ENCODE measurements around the gene SBNO2. TPM values are rescaled to one million over a fixed set of nuclear protein-coding genes. Genes with fewer than 3 reads are reported as not detected.

SBNO2 gene
- polyA plus RNA-seq, 1 of the 3 experiments (the other 2 are of a cell fraction) = 18.3 TPM

DNA sequence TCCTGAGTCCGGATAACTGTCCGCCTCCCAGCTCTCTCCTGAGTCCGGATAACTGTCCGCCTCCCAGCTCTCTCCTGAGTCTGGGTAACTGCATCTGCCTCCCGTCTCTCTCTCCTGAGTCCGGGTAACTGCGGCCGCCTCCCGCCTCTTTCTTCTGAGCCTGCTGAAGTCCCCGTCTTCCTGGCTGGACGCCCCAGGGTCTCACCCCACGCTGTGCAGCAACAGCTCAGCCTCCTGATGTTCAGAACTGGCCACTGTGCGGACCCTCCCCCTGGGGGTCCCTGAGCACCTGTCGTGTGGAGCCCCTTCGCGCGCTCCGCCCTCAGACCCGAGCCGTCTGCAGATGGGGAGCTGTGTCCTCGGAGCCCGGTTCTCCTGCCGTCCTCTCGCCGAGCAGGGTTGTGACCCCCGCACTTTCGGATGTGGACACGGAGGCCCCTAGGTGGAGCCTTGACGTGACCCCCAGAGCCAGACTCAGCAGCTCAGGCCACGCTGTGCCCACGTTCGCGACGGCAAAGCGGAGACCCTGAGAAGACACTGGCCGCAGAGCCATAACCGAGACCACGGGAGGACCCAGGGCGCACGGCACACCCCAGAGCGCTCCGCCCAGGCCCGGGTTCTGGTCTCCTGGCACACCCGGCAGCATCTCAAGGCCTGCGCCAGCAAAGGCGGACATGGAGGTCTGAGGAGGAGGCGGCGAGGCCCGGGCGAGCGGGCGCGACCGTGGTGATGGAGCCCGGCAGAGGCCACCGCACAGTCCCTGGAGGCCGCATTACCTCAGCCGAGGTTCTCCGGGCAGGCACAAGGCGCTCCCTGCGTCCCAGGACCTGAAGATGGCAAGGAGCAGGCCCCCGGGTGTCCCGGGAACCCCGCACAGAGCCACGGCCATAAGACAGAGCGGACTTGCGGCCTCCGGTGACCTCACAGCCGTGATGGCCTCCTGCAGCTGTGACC lies 15.9 kb downstream of the SBNO2 start:
- Histone ChIP-seq H3K27me3 (ENCODE audit: insufficient read depth) (no peaks in the 10 kb centered on the region), H3F3A (replicated peaks; ENCODE audit: insufficient read depth) (no peaks in the 10 kb centered on the region), H3K9me2 (no peaks in the 10 kb centered on the region), H2AFZ (ENCODE audit: low read depth) (no peak overlapping the region), H3K36me3 (replicated peaks in 1 of 2; ENCODE audit: control insufficient read depth in 1 of 2, insufficient read depth in 2 of 2, low read length in 1 of 2) (peaks cover 0 to 5% of the 10 kb centered on the region in 2 experiments), H3K4me2 (no peak overlapping the region), H3K9ac (no peak overlapping the region), H3K4me3 (ENCODE audit: low read depth in 2 of 2, low read length in 1 of 2) (no peak overlapping the region), H3K79me2 (ENCODE audit: insufficient read depth) (peaks cover 44% of the 10 kb centered on the region; the same call in 1 of the 2 replicates), H3K4me1 (ENCODE audit: control insufficient read depth in 1 of 2, insufficient read depth in 2 of 2, low read depth in 1 of 2, low read length in 1 of 2) (peaks cover 0 to 17% of the 10 kb centered on the region in 2 experiments; a peak in 1 of 4 replicates), H3K27ac (ENCODE audit: low read depth in 2 of 2, low read length in 1 of 2) (no peak overlapping the region), H4K20me1 (ENCODE audit: insufficient read depth) (peaks cover 49% of the 10 kb centered on the region), H3K9me3 (no peaks in the 10 kb centered on the region)
- POLR2A ChIA-PET = no interaction called here
- CTCF ChIA-PET = no interaction called here
- 95% methylated on average over 62 of the region's 69 CpGs for WGBS (ENCODE audit: low lambda C conversion rate)
- no peak for TF ChIP-seq EP300 (IDR thresholded peaks at IDR 0.05; ENCODE audit: borderline replicate concordance in 1 of 2, low read depth in 1 of 2, low read length in 1 of 2)
- TF ChIP-seq, protein P1, sequence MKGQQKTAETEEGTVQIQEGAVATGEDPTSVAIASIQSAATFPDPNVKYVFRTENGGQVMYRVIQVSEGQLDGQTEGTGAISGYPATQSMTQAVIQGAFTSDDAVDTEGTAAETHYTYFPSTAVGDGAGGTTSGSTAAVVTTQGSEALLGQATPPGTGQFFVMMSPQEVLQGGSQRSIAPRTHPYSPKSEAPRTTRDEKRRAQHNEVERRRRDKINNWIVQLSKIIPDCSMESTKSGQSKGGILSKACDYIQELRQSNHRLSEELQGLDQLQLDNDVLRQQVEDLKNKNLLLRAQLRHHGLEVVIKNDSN (IDR thresholded peaks at IDR 0.05; ENCODE audit: borderline replicate concordance, low read depth) = no peak
- TF ChIP-seq, protein P2, sequence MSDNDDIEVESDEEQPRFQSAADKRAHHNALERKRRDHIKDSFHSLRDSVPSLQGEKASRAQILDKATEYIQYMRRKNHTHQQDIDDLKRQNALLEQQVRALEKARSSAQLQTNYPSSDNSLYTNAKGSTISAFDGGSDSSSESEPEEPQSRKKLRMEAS (IDR thresholded peaks at IDR 0.05; ENCODE audit: low read depth) = no peak
- TF ChIP-seq POLR2AphosphoS5 (IDR thresholded peaks at IDR 0.05; ENCODE audit: low read depth, low read length) = no peak
- DNase-seq = no peak

DNA sequence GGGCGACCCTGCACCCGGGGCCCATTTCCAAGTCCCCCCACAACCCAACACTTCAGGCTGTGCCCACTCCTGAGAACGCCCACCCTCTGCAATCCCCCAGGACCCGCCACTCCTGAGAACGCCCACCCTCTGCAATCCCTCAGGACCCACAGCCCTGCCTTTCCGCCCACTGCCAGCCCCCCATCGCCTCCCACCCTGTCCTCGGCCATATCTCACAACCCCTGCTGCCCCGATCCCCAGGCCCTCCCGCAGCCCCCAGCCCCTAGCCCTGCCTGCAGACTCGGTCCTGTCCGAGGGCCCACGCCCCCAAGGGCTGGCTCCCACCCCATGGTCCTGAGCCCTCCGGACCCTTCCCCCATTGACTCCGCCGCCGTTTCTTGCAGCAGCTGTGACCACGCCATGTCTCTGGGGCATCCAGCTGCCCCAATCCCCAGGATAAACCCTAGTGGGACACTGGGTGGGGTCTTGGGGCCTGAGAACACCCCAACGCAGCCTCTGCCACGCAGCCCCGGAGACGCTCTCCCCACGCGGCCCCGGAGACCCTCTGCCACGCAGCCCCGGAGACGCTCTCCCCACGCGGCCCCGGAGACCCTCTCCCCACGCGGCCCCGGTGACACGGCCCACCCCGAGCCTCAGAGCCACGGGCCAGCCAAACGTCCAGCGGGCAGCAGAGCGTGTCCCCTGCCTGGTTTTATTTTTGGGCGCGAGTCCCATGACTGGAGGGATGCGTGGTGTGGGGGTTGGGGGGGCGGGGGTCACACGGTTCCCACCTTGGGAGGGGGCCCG lies 17.0 kb downstream of the SBNO2 start:
- Histone ChIP-seq H3K4me2 (no peak overlapping the region), H3K4me3 (ENCODE audit: low read depth in 2 of 2, low read length in 1 of 2) (no peak overlapping the region), H3K9ac (no peak overlapping the region), H3K4me1 (ENCODE audit: control insufficient read depth in 1 of 2, insufficient read depth in 2 of 2, low read depth in 1 of 2, low read length in 1 of 2) (peaks cover 0 to 17% of the 10 kb centered on the region in 2 experiments; a peak in 1 of 4 replicates), H4K20me1 (ENCODE audit: insufficient read depth) (peaks cover 42% of the 10 kb centered on the region), H3K27ac (ENCODE audit: low read depth in 2 of 2, low read length in 1 of 2) (no peak overlapping the region), H3K36me3 (replicated peaks in 1 of 2; ENCODE audit: control insufficient read depth in 1 of 2, insufficient read depth in 2 of 2, low read length in 1 of 2) (peaks cover 0 to 11% of the 10 kb centered on the region in 2 experiments), H3F3A (replicated peaks; ENCODE audit: insufficient read depth) (no peaks in the 10 kb centered on the region), H3K9me2 (no peaks in the 10 kb centered on the region), H3K79me2 (ENCODE audit: insufficient read depth) (peaks cover 33% of the 10 kb centered on the region; the same call in 1 of the 2 replicates), H3K27me3 (ENCODE audit: insufficient read depth) (no peaks in the 10 kb centered on the region), H2AFZ (ENCODE audit: low read depth) (no peak overlapping the region), H3K9me3 (no peaks in the 10 kb centered on the region)
- POLR2A ChIA-PET = no interaction called here
- WGBS (ENCODE audit: low lambda C conversion rate) = 92% methylated on average over 21 of the region's 46 CpGs
- no peak for DNase-seq
- CTCF ChIA-PET = no interaction called here
- TF ChIP-seq, protein P2 (IDR thresholded peaks at IDR 0.05; ENCODE audit: low read depth) = no peak
- TF ChIP-seq EP300 (IDR thresholded peaks at IDR 0.05; ENCODE audit: borderline replicate concordance in 1 of 2, low read depth in 1 of 2, low read length in 1 of 2) (no peak), TEAD4 (IDR thresholded peaks at IDR 0.05; ENCODE audit: borderline replicate concordance, insufficient read depth) (no peak), FOXJ3 (CRISPR knock-in tag; IDR thresholded peaks at IDR 0.05) (no peak), GABPA (IDR thresholded peaks at IDR 0.05; ENCODE audit: low read depth) (no peak), ELF1 (IDR thresholded peaks at IDR 0.05) (no peak), NRF1 (IDR thresholded peaks at IDR 0.05; ENCODE audit: low read depth, low read length) (no peak), RFX5 (IDR thresholded peaks at IDR 0.05; ENCODE audit: low read length) (no peak), JUND (IDR thresholded peaks at IDR 0.05) (no peak), FOSL2 (IDR thresholded peaks at IDR 0.05; ENCODE audit: borderline replicate concordance, low read depth) (no peak), POLR2AphosphoS5 (IDR thresholded peaks at IDR 0.05; ENCODE audit: low read depth, low read length) (no peak), MEF2A (IDR thresholded peaks at IDR 0.05; ENCODE audit: borderline replicate concordance, low read depth) (no peak)
- TF ChIP-seq, protein P3, sequence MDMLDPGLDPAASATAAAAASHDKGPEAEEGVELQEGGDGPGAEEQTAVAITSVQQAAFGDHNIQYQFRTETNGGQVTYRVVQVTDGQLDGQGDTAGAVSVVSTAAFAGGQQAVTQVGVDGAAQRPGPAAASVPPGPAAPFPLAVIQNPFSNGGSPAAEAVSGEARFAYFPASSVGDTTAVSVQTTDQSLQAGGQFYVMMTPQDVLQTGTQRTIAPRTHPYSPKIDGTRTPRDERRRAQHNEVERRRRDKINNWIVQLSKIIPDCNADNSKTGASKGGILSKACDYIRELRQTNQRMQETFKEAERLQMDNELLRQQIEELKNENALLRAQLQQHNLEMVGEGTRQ (IDR thresholded peaks at IDR 0.05; ENCODE audit: borderline replicate concordance, low read depth, low read length) = no peak
- TF ChIP-seq, protein P4, sequence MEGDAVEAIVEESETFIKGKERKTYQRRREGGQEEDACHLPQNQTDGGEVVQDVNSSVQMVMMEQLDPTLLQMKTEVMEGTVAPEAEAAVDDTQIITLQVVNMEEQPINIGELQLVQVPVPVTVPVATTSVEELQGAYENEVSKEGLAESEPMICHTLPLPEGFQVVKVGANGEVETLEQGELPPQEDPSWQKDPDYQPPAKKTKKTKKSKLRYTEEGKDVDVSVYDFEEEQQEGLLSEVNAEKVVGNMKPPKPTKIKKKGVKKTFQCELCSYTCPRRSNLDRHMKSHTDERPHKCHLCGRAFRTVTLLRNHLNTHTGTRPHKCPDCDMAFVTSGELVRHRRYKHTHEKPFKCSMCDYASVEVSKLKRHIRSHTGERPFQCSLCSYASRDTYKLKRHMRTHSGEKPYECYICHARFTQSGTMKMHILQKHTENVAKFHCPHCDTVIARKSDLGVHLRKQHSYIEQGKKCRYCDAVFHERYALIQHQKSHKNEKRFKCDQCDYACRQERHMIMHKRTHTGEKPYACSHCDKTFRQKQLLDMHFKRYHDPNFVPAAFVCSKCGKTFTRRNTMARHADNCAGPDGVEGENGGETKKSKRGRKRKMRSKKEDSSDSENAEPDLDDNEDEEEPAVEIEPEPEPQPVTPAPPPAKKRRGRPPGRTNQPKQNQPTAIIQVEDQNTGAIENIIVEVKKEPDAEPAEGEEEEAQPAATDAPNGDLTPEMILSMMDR (IDR thresholded peaks at IDR 0.05) = no peak
- TF ChIP-seq, protein P5, sequence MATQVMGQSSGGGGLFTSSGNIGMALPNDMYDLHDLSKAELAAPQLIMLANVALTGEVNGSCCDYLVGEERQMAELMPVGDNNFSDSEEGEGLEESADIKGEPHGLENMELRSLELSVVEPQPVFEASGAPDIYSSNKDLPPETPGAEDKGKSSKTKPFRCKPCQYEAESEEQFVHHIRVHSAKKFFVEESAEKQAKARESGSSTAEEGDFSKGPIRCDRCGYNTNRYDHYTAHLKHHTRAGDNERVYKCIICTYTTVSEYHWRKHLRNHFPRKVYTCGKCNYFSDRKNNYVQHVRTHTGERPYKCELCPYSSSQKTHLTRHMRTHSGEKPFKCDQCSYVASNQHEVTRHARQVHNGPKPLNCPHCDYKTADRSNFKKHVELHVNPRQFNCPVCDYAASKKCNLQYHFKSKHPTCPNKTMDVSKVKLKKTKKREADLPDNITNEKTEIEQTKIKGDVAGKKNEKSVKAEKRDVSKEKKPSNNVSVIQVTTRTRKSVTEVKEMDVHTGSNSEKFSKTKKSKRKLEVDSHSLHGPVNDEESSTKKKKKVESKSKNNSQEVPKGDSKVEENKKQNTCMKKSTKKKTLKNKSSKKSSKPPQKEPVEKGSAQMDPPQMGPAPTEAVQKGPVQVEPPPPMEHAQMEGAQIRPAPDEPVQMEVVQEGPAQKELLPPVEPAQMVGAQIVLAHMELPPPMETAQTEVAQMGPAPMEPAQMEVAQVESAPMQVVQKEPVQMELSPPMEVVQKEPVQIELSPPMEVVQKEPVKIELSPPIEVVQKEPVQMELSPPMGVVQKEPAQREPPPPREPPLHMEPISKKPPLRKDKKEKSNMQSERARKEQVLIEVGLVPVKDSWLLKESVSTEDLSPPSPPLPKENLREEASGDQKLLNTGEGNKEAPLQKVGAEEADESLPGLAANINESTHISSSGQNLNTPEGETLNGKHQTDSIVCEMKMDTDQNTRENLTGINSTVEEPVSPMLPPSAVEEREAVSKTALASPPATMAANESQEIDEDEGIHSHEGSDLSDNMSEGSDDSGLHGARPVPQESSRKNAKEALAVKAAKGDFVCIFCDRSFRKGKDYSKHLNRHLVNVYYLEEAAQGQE (IDR thresholded peaks at IDR 0.05; ENCODE audit: low read depth, low read length) = no peak

All from SK-N-SH (cell line).